ENCODE measurements around the gene TLN1.

The TLN1 gene

GRCh38 chr9:35682051-35682450, 49.9 kb downstream of the TLN1 start:
- no peak for DNase-seq

DNA sequence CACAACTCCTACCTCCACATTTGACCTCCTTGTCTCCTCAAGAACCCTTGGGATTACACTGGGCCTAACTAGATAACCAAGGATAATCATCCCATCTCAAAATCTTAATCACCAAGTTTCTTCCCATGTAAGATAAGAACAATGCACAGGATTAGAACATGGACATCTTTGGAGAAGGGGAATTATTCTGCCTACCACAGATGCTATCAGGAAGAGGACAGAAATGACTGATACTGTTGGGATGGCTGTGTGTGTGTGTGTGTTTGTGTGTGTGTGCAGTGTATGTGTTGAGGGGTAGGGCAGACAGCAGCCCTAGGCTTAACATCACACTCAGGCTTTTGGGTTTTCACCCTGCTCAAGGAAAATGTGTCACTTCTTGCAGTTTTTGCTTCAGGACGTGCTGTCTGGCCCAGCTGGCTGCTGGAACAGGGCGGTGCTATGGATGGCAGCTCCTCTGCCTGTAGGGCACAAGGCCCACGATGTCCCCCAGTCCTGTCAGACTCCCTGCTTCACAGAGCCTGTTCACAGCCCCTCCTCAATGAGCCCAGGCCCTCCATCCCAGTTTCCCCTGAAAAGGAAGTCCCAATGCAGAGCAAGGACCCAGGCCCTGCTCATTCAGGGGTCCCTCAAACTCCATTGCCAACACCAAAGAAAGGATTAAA, 50.5 kb downstream of the TLN1 start:
- DNase-seq: no peak

DNA sequence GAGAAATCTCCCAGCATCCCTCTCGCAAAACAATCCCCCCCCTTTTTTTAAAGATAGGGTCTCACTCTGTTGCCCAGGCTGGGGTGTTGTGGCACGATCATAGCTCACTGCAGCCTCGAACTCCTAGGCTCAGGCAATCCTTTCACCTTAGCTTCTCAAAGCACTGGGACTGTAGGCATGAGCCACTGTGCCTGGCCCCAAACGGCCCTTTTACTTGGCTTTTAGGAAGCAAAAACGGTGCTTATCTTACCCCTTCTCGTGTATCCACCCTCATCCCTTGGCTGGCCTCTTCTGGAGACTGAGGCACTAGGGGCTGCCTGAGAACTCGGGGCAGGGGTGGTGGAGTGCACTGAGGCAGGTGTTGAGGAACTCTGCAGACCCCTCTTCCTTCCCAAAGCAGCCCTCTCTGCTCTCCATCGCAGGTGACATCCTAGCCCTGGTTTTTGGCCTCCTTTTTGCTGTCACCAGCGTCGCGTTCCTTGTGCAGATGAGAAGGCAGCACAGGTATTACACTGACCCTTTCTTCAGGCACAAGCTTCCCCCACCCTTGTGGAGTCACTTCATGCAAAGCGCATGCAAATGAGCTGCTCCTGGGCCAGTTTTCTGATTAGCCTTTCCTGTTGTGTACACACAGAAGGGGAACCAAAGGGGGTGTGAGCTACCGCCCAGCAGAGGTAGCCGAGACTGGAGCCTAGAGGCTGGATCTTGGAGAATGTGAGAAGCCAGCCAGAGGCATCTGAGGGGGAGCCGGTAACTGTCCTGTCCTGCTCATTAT, 51.5 kb downstream of the TLN1 start:
- no peak for DNase-seq

DNA sequence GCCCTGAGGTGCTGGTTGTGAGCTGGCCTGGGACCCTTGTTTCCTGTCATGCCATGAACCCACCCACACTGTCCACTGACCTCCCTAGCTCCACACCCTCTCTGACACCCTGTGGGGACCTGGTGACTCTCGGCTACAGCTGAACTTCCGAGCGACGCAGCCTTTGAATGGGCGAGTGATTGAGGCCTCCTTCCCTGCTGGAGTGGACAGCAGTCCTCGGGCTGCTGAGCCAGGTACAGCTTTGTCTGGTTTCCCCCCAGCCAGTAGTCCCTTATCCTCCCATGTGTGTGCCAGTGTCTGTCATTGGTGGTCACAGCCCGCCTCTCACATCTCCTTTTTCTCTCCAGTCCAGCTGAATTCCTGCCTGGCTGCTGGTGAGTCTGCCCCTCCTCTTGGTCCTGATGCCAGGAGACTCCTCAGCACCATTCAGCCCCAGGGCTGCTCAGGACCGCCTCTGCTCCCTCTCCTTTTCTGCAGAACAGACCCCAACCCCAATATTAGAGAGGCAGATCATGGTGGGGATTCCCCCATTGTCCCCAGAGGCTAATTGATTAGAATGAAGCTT, 52.1 kb downstream of the TLN1 start:
- no peak for DNase-seq

DNA sequence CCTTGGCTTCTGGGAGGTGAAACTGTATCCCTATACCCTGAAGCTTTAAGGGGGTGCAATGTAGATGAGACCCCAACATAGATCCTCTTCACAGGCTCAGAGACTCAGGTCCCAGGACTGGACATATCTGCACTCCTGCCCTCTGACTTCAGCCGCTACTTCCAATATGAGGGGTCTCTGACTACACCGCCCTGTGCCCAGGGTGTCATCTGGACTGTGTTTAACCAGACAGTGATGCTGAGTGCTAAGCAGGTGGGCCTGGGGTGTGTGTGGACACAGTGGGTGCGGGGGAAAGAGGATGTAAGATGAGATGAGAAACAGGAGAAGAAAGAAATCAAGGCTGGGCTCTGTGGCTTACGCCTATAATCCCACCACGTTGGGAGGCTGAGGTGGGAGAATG, 52.9 kb downstream of the TLN1 start:
- DNase-seq: no peak

DNA sequence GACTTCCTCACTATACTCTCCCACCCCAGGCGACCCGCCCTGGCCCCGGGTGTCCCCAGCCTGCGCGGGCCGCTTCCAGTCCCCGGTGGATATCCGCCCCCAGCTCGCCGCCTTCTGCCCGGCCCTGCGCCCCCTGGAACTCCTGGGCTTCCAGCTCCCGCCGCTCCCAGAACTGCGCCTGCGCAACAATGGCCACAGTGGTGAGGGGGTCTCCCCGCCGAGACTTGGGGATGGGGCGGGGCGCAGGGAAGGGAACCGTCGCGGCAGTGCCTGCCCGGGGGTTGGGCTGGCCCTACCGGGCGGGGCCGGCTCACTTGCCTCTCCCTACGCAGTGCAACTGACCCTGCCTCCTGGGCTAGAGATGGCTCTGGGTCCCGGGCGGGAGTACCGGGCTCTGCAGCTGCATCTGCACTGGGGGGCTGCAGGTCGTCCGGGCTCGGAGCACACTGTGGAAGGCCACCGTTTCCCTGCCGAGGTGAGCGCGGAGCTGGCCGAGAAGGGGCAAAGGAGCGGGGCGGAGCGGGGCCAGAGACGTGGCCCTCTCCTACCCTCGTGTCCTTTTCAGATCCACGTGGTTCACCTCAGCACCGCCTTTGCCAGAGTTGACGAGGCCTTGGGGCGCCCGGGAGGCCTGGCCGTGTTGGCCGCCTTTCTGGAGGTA, 56.1 kb downstream of the TLN1 start:
- peak; percentile 28 for DNase-seq

DNA sequence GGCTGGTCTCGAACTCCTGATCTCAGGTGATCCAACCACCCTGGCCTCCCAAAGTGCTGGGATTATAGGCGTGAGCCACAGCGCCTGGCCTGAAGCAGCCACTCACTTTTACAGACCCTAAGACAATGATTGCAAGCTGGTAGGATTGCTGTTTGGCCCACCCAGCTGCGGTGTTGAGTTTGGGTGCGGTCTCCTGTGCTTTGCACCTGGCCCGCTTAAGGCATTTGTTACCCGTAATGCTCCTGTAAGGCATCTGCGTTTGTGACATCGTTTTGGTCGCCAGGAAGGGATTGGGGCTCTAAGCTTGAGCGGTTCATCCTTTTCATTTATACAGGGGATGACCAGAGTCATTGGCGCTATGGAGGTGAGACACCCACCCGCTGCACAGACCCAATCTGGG, 56.8 kb downstream of the TLN1 start:
- DNase-seq: no peak

- DNase-seq: no peak
Measured at GRCh38 chr9:35674025-35674361, 58.0 kb downstream of the TLN1 start.

GRCh38 chr9:35673132-35674024, 58.6 kb downstream of the TLN1 start, which contains the start of gene CA9:
Gene CA9 (plus strand): TSS chr9:35673928. CDS start chr9:35673960, 32 bp downstream.
- no peak for DNase-seq

- no peak for DNase-seq
Measured at GRCh38 chr9:35669331-35670145, 62.5 kb downstream of the TLN1 start.

DNA sequence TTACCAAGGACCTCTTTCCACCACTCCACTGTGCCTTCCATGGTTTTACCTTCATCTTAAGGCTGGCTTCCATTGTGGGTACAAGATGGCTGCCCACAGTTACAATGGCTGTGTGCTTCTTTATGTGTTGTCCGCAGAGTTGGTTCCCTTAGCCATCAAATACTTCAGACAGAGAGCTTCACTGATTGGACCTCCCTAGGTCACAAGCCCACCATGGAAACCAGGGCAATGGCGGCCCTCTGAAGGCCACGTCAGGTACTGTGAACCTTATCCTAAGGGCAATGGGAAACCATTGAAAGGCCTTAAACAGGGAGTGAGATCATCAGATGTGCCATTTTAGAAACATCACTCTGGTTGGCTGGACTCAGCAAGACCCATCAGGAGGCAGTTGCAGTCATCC, 64.1 kb downstream of the TLN1 start:
- DNase-seq: no peak

GRCh38 chr9:35666549-35666948, 65.4 kb downstream of the TLN1 start:
- no peak for DNase-seq

DNA sequence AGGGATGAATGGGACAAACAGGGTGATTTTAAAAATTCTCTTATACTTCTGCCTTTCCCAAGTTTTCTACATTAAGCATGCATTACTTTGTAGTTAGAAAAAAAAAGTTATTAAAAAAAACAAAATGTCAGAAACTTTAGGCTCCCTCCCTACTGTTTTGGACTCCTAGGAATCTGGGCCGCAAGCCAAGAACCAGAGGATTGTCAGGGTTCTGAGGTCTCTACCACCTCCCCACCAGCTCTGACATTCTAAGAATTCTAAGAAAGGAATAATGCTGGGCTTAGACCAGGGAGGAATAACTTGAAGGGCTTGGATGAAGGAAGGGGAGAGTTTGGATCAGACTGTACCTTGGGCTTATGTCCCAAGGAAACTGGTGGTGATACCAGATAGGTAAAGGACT, 66.0 kb downstream of the TLN1 start:
- DNase-seq: no peak

DNA sequence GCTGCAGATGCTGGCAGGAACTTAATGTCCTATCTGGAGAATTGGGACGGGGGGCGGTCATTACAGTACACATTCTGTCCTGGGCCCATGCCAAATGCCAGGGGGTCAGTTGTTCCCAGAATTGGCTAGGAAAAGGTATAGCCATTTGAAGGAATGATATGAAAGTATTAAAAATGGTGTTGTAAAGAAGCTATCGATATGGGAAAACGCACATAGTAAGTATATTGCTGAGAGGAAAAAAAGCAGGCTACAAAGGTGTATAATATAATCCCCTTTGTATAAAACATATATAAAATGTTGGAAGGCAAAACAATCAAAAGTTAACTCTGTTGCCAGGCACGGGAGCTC, 66.5 kb downstream of the TLN1 start:
- DNase-seq: no peak

DNA sequence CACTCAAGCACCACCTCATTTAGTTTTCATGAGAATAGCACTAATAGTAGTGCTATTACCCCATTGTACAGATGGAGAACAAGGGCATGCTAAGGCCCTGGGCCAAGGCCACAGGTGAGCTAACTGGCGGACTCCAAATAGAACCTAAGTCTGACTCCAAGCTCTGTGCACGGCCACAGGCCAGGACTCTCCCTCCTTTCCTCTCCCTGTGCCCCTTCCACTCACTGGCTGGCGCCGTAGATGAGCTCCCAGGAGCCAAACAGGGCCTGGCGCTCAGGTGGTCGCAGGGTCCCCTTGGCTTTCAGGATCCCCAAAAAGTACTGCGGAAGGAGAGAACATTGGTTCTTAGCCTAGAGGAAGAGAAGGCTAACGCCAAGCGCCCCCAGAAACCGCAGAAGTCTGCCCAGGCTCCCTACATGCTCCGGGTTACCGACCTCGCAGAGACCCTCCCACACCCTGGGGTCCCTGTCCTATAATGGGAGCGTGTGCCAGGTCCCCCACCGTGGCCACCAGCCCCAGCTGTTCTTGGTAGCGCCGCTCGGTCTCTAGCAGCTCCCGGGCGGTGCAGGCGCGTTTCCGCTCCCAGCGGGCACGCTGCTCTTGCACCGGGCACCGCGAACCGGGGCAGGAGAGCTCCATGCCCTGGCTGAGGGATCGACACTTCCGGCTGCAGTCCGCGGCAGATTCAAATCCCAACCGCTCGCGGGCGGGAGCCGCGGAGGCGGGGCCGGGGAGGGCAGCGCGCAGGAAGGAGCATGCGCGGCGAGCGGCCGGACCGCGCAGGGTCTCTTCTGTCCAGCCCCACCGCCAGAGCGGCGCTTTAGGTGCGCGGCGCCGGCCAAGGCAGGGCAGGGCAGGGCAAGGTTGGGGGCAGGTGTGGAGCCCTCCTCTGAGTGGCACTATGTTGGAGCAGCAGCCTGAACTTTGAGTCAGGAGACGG, 67.2 kb downstream of the TLN1 start, which contains the start of gene ARHGEF39:
ARHGEF39 (minus strand) TSS at position 665 of the 940 bp plus-strand sequence; CDS start at position 639, 26 bp downstream.
- DNase-seq: peak; percentile 60

- no peak for DNase-seq
Measured at GRCh38 chr9:35662437-35662836, 69.6 kb downstream of the TLN1 start.

GRCh38 chr9:35661756-35662350, 70.1 kb downstream of the TLN1 start:
- no peak for DNase-seq

DNA sequence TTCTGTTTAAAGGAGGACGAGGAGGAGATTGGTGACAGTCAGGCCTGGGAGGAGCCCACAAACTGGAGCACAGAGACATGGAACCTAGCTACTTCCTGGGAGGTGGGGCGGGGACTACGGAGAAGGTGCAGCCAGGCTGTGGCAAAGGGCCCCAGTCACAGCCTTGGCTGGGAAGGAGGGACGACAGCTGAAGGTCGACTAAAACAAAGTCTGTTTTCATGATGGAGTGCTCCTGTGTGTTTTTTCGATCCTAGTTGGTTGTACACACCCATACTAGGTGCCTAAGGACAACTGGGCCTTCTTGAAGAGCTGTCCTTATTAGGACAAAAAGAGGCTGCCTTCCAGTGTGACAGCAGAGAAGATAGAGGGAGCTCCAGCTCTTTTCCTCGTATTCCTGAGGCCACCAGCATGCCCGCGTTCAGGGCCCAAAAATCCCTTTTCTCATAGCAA, 71.0 kb downstream of the TLN1 start:
- DNase-seq: no peak

DNA sequence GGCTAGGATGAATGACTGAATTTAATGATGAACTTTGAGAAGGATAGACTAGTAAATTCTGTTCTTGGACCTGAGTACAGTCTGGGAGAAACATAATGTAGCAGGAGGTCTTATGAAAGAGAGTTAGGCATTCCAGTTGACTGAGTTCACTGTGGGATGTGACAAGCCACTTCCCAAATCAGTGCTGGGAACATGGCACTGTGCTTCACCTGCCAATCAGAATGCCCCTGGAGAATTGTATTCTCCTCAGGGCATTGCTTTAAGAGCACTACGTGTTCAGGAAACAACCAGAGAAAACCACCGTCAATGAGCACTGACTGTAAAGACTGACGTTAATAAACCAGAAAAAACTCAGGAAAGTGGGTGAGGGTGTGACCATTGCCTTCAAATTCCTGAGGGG, 72.7 kb downstream of the TLN1 start:
- DNase-seq: no peak

- DNase-seq: no peak
Measured at GRCh38 chr9:35658968-35659220, 73.1 kb downstream of the TLN1 start.

Data from stimulated activated CD4-positive, alpha-beta T cell treated with anti-CD3 and anti-CD28 coated beads, Interleukin-12 subunit alpha, Interleukin-12 subunit beta, amount 100 ng/mL, for 4 hours (primary cell).